DOHH2 (cell line): Measurements from ENCODE around the gene AP3D1.

Source experiments
- H3F3A ChIP-seq: fragments of 200-600 bp; sonication (generic), shearing (Covaris generic); 2 replicates; pipeline ENCODE4 v1.6.0; 2016; ENCODE audit warnings: antibody characterized with exemption, mild to moderate bottlenecking; ENCODE audit not compliant: control insufficient read depth, insufficient read depth
- H3K27ac ChIP-seq: fragments of 200-600 bp; sonication (generic); 2 replicates; pipeline ENCODE4 v1.5.1; 2014; ENCODE audit warnings: low read depth, mild to moderate bottlenecking, low read length, moderate library complexity
- H3K27me3 ChIP-seq: fragments of 200-600 bp; sonication (generic); 2 replicates; pipeline ENCODE4 v1.6.1; 2014; ENCODE audit warnings: mild to moderate bottlenecking, low read length, mixed read lengths; ENCODE audit not compliant: control insufficient read depth
- H3K36me3 ChIP-seq: fragments of 200-600 bp; sonication (generic); 2 replicates; pipeline ENCODE4 v1.6.1; 2014; ENCODE audit warnings: mild to moderate bottlenecking, low read length, moderate library complexity, mixed read lengths; ENCODE audit not compliant: control insufficient read depth
- H3K4me1 ChIP-seq: fragments of 200-600 bp; sonication (generic); 2 replicates; pipeline ENCODE4 v1.6.1; 2014; ENCODE audit warnings: mild to moderate bottlenecking, low read length, mixed read lengths; ENCODE audit not compliant: control insufficient read depth
- H3K4me2 ChIP-seq: fragments of 200-600 bp; sonication (generic); 2 replicates; pipeline ENCODE4 v1.6.0; 2014; ENCODE audit warnings: mild to moderate bottlenecking, low read length, moderate library complexity
- H3K4me3 ChIP-seq: fragments of 200-600 bp; sonication (generic); 2 replicates; pipeline ENCODE4 v1.5.1; 2014; ENCODE audit warnings: mild to moderate bottlenecking, low read length, mixed read lengths
- H3K79me2 ChIP-seq: fragments of 200-600 bp; sonication (generic); 2 replicates; pipeline ENCODE4 v1.6.1; 2014; ENCODE audit warnings: mild to moderate bottlenecking, low read length, mixed read lengths; ENCODE audit not compliant: control insufficient read depth
- H3K9me2 ChIP-seq: fragments of 200-600 bp; sonication (generic); replicated peaks from 2 replicates; pipeline ENCODE4 v1.6.1; 2014; ENCODE audit warnings: mild to moderate bottlenecking, low read length, mixed read lengths; ENCODE audit not compliant: control insufficient read depth
- H3K9me3 ChIP-seq: fragments of 200-600 bp; sonication (generic); 2 replicates; pipeline ENCODE4 v1.6.1; 2014; ENCODE audit warnings: antibody characterized with exemption, low read length, mixed read lengths; ENCODE audit not compliant: control insufficient read depth, insufficient read depth
- H4K20me1 ChIP-seq: fragments of 200-600 bp; sonication (generic); 2 replicates; pipeline ENCODE4 v1.6.0; 2014; ENCODE audit warnings: low read depth, mild to moderate bottlenecking, antibody characterized with exemption, low read length, moderate library complexity; ENCODE audit not compliant: control insufficient read depth, insufficient read depth
- CTCF ChIP-seq: fragments of 200-600 bp; sonication (generic); IDR thresholded peaks from one replicate; pipeline ENCODE4 v1.5.1; 2014; ENCODE audit warnings: antibody characterized with exemption, mild to moderate bottlenecking, low read depth, low read length; ENCODE audit not compliant: poor library complexity, severe bottlenecking
- EZH2phosphoT487 ChIP-seq: fragments of 200-600 bp; sonication (generic); IDR thresholded peaks from 2 replicates; pipeline ENCODE4 v1.6.1; 2017; ENCODE audit warnings: borderline replicate concordance, mild to moderate bottlenecking, antibody characterized with exemption, low read length, moderate library complexity, mixed read lengths

Gene AP3D1

GRCh38 chr19:2109046-2109864, 42.1 kb downstream of the AP3D1 start:
- H3K36me3 ChIP-seq, result peaks cover 84% of the 10 kb centered on the region

GRCh38 chr19:2108251-2109016, 42.9 kb downstream of the AP3D1 start:
- Histone ChIP-seq H3K36me3 (peaks cover 83% of the 10 kb centered on the region), H4K20me1 (no peaks in the 10 kb centered on the region), H3K4me2 (no peak overlapping the region), H3K9me3 (peaks cover 6% of the 10 kb centered on the region; the same call in 1 of the 2 replicates), H3K27me3 (no peaks in the 10 kb centered on the region), H3K9me2 (no peaks in the 10 kb centered on the region), H3K4me1 (no peaks in the 10 kb centered on the region), H3F3A (no peaks in the 10 kb centered on the region), H3K27ac (no peak overlapping the region), H3K4me3 (no peak overlapping the region), H3K79me2 (peaks cover 16% of the 10 kb centered on the region)
- TF ChIP-seq CTCF (no peak), EZH2phosphoT487 (no peak)

More at GRCh38 chr19:2109046-2109864, 42.1 kb downstream of the AP3D1 start:
- Histone ChIP-seq H3K9me3 (peaks cover 6% of the 10 kb centered on the region; the same call in 1 of the 2 replicates), H3K27me3 (no peaks in the 10 kb centered on the region), H3F3A (no peaks in the 10 kb centered on the region), H3K4me2 (no peak overlapping the region), H3K4me1 (no peaks in the 10 kb centered on the region), H3K79me2 (peaks cover 8% of the 10 kb centered on the region), H4K20me1 (no peaks in the 10 kb centered on the region), H3K9me2 (no peaks in the 10 kb centered on the region), H3K27ac (no peak overlapping the region), H3K4me3 (no peak overlapping the region)
- TF ChIP-seq CTCF (no peak), EZH2phosphoT487 (no peak)

- Histone ChIP-seq H3K9me3 (peaks cover 6% of the 10 kb centered on the region; the same call in 1 of the 2 replicates), H3K4me1 (0 out of 2 replicates have a peak, but pooled peaks cover under 1% of the 10 kb centered on the region), H3K9me2 (no peaks in the 10 kb centered on the region), H3F3A (no peaks in the 10 kb centered on the region), H4K20me1 (no peaks in the 10 kb centered on the region), H3K79me2 (peaks cover 16% of the 10 kb centered on the region), H3K36me3 (peaks cover 60% of the 10 kb centered on the region), H3K4me2 (no peak overlapping the region), H3K4me3 (no peak overlapping the region), H3K27me3 (no peaks in the 10 kb centered on the region), H3K27ac (no peak overlapping the region)
- TF ChIP-seq CTCF (no peak), EZH2phosphoT487 (no peak)
Measured at GRCh38 chr19:2103045-2103707, 48.2 kb downstream of the AP3D1 start.
